H1 (cell line): ENCODE measurements around the gene NLRC3. TPM values are rescaled to one million over a fixed set of nuclear protein-coding genes. Genes with fewer than 3 reads are reported as not detected.

ENCODE experiments used
- CTCF ChIA-PET: fragments of 300-600 bp; sonication (Branson Sonifier 250); formaldehyde crosslinking; loops from one replicate; lab custom pipeline; 2021; ENCODE audit not compliant: partially characterized antibody; lab: Charles Lee
- POLR2A ChIA-PET: fragments of 300-600 bp; sonication (Branson Sonifier 250); formaldehyde crosslinking; loops from one replicate; lab custom pipeline; 2021; ENCODE audit warnings: inconsistent platforms; ENCODE audit not compliant: partially characterized antibody; lab: Charles Lee
- DNase-seq, 2 experiments: peaks; one replicate each; pipeline versions ENCODE4 v3.0.0 to v3.0.0-alpha.2; 2010 to 2022; ENCODE audit warnings: low spot score in 2 of 2, low read depth in 1 of 2, mixed read lengths in 1 of 2
- FAIRE-seq: peaks from 2 replicates; lab custom pipeline; 2011; peaks lifted over from hg19 to GRCh38; lab: Jason Lieb, UNC
- H2AFZ ChIP-seq: 2 replicates; pipeline ENCODE4 v1.8.1; 2012; ENCODE audit warnings: low read length, inconsistent platforms
- H2AK5ac ChIP-seq: 2 replicates; pipeline ENCODE4 v1.6.1; 2013; ENCODE audit warnings: low read depth, low read length
- H2BK120ac ChIP-seq: replicated peaks from 2 replicates; pipeline ENCODE3; 2013; ENCODE audit warnings: low read depth, low read length, inconsistent platforms
- H2BK12ac ChIP-seq: 2 replicates; pipeline ENCODE4 v1.6.1; 2013; ENCODE audit warnings: low read depth, low read length
- H2BK15ac ChIP-seq: 2 replicates; pipeline ENCODE4 v1.6.1; 2013; ENCODE audit warnings: low read length
- H2BK20ac ChIP-seq: 2 replicates; pipeline ENCODE4 v1.6.1; 2013; ENCODE audit warnings: low read length
- H2BK5ac ChIP-seq: 2 replicates; pipeline ENCODE4 v1.6.1; 2013; ENCODE audit warnings: low read depth, low read length
- H3K14ac ChIP-seq: 2 replicates; pipeline ENCODE4 v1.6.1; 2013; ENCODE audit warnings: inconsistent platforms; ENCODE audit not compliant: insufficient read length
- H3K18ac ChIP-seq: 2 replicates; pipeline ENCODE4 v1.6.1; 2013; ENCODE audit warnings: low read length; ENCODE audit errors: extremely low read depth
- H3K23ac ChIP-seq: 2 replicates; pipeline ENCODE4 v1.6.1; 2013; ENCODE audit warnings: inconsistent platforms; ENCODE audit not compliant: insufficient read length
- H3K23me2 ChIP-seq: 2 replicates; pipeline ENCODE4 v1.6.1; 2013; ENCODE audit warnings: low read depth, low read length
- H3K27ac ChIP-seq: 2 replicates; pipeline ENCODE4 v1.6.1; 2011; ENCODE audit warnings: low read depth, low read length, inconsistent platforms
- H3K27me3 ChIP-seq, 4 experiments: replicated peaks in 1 of 4; 1 replicate in 1 of 4; 2 replicates in 3 of 4; pipeline versions ENCODE4 v1.6.1 to v1.8.1; 2011 to 2013; ENCODE audit warnings: low read length in 3 of 4, mild to moderate bottlenecking in 3 of 4, inconsistent platforms in 2 of 4, mixed read lengths in 2 of 4, moderate library complexity in 1 of 4; ENCODE audit not compliant: control insufficient read depth in 3 of 4, insufficient read depth in 3 of 4; ENCODE audit errors: extremely low read depth in 1 of 4
- H3K36me3 ChIP-seq, 4 experiments: 2 replicates each; pipeline versions ENCODE4 v1.6.1 to v1.8.1; 2011 to 2013; ENCODE audit warnings: mild to moderate bottlenecking in 4 of 4, low read length in 3 of 4, moderate library complexity in 2 of 4, control low read depth in 1 of 4, inconsistent platforms in 1 of 4; ENCODE audit not compliant: insufficient read depth in 4 of 4, control insufficient read depth in 2 of 4
- H3K4ac ChIP-seq: replicated peaks from 2 replicates; pipeline ENCODE3; 2013; ENCODE audit warnings: low read length, low read depth, mixed read lengths, inconsistent platforms; ENCODE audit not compliant: insufficient read length
- H3K4me1 ChIP-seq, 4 experiments: replicated peaks in 1 of 4; 1 replicate in 1 of 4; 2 replicates in 3 of 4; pipeline versions ENCODE4 v1.6.1 to v1.8.1; 2011 to 2013; ENCODE audit warnings: low read length in 3 of 4, inconsistent platforms in 2 of 4, mixed read lengths in 1 of 4; ENCODE audit not compliant: insufficient read depth in 4 of 4, control insufficient read depth in 3 of 4
- H3K4me2 ChIP-seq, 2 experiments: 2 replicates each; pipeline versions ENCODE4 v1.6.1 to v1.8.1; 2011 to 2013; ENCODE audit warnings: low read depth in 2 of 2, low read length in 2 of 2, control low read depth in 1 of 2, inconsistent platforms in 1 of 2, mild to moderate bottlenecking in 1 of 2; ENCODE audit not compliant: insufficient read depth in 1 of 2
- H3K4me3 ChIP-seq, 4 experiments: fragments of 200-600, 300-600 bp in 1 of 4; sonication (generic), shearing (Covaris generic), sonication (Bioruptor Twin) in 1 of 4; 2 replicates each; pipeline versions ENCODE4 v1.5.1 to v1.8.1; 2011 to 2016; ENCODE audit warnings: low read length in 4 of 4, low read depth in 3 of 4, control low read depth in 2 of 4, inconsistent platforms in 2 of 4, mild to moderate bottlenecking in 2 of 4, mixed read lengths in 1 of 4, moderate library complexity in 1 of 4; ENCODE audit not compliant: insufficient read depth in 2 of 4; ENCODE audit errors: extremely low read depth in 1 of 4
- H3K56ac ChIP-seq: replicated peaks from 2 replicates; pipeline ENCODE3; 2013; ENCODE audit warnings: low read depth, mild to moderate bottlenecking, mixed read lengths, low read length, inconsistent platforms; ENCODE audit not compliant: insufficient read length
- H3K79me1 ChIP-seq: 2 replicates; pipeline ENCODE4 v1.6.1; 2013; ENCODE audit warnings: low read depth, low read length, control low read depth
- H3K79me2 ChIP-seq, 2 experiments: 2 replicates each; pipeline versions ENCODE4 v1.6.1 to v1.8.1; 2012 to 2013; ENCODE audit warnings: low read length in 2 of 2, mild to moderate bottlenecking in 2 of 2, inconsistent platforms in 1 of 2; ENCODE audit not compliant: insufficient read depth in 2 of 2, control insufficient read depth in 1 of 2
- H3K9ac ChIP-seq, 4 experiments: replicated peaks in 1 of 4; 1 replicate in 1 of 4; 2 replicates in 3 of 4; pipeline versions ENCODE4 v1.6.1 to v1.8.1; 2011 to 2013; ENCODE audit warnings: low read depth in 3 of 4, low read length in 3 of 4, control low read depth in 2 of 4, mild to moderate bottlenecking in 2 of 4, moderate library complexity in 2 of 4, inconsistent platforms in 1 of 4; ENCODE audit errors: extremely low read depth in 1 of 4
- H3K9me3 ChIP-seq, 2 experiments: 2 replicates each; pipeline versions ENCODE4 v1.6.1 to v1.8.1; 2012 to 2013; ENCODE audit warnings: mild to moderate bottlenecking in 2 of 2, moderate library complexity in 2 of 2, control low read depth in 1 of 2, inconsistent platforms in 1 of 2, low read depth in 1 of 2, low read length in 1 of 2, mixed read lengths in 1 of 2; ENCODE audit not compliant: insufficient read depth in 2 of 2
- H4K20me1 ChIP-seq, 2 experiments: replicated peaks in 1 of 2; 2 replicates each; pipeline versions ENCODE3 to v1.8.1; 2011 to 2013; ENCODE audit warnings: inconsistent platforms in 2 of 2, low read length in 2 of 2, mild to moderate bottlenecking in 1 of 2; ENCODE audit not compliant: insufficient read depth in 2 of 2, control insufficient read depth in 1 of 2
- H4K5ac ChIP-seq: 2 replicates; pipeline ENCODE4 v1.6.1; 2013; ENCODE audit warnings: low read length, low read depth, mixed read lengths, inconsistent platforms; ENCODE audit not compliant: insufficient read length
- H4K8ac ChIP-seq: 2 replicates; pipeline ENCODE4 v1.8.0; 2013; ENCODE audit warnings: mild to moderate bottlenecking, moderate library complexity, low read length, inconsistent platforms; ENCODE audit not compliant: insufficient read depth; ENCODE audit errors: extremely low read depth
- H4K91ac ChIP-seq: replicated peaks from 2 replicates; pipeline ENCODE3; 2013; ENCODE audit warnings: low read length, mixed read lengths, inconsistent platforms; ENCODE audit not compliant: insufficient read length
- NANOG ChIP-seq: IDR thresholded peaks from 2 replicates; pipeline ENCODE4 v1.6.1; 2011; ENCODE audit warnings: low read length, low read depth, mild to moderate bottlenecking, inconsistent platforms; ENCODE audit not compliant: insufficient read depth, poor library complexity, severe bottlenecking
- SAP30 ChIP-seq: fragments of 300-600 bp; sonication (generic); IDR thresholded peaks from 2 replicates; pipeline ENCODE4 v1.7.1; 2012; ENCODE audit warnings: low read length, moderate library complexity, mild to moderate bottlenecking, inconsistent platforms; ENCODE audit not compliant: insufficient read depth, insufficient replicate concordance
- ZNF274 ChIP-seq: IDR thresholded peaks from 2 replicates; pipeline ENCODE4 v1.7.0; 2012; ENCODE audit warnings: low read length, borderline replicate concordance; ENCODE audit errors: extremely low read depth
- WGBS, 2 experiments: shearing (Covaris generic) in 1 of 2; methylation state at CpG; one replicate each; pipeline versions ENCODE4 v1.1.6 to v1.1.7; 2013 to 2015; ENCODE audit warnings: low lambda C conversion rate in 2 of 2, mixed read lengths in 2 of 2, inconsistent platforms in 1 of 2, low coverage in 1 of 2, missing lambda C conversion rate in 1 of 2; ENCODE audit not compliant: insufficient replicate concordance in 2 of 2, insufficient coverage in 1 of 2, insufficient read length in 1 of 2; ENCODE audit errors: extremely low coverage in 1 of 2, missing lambda C conversion rate in 1 of 2; 5-methylcytosine and 5-hydroxymethylcytosine counted together
- polyA plus RNA-seq, 7 experiments: library from polyadenylated mRNA; depleted of rRNA in 3 of 7; stranded (reverse) in 5 of 7; unstranded in 2 of 7; fragments of >200 nt in 5 of 7; fragments of 200-250 nt in 2 of 7; gene quantifications; 1 replicate in 5 of 7; 2 replicates in 1 of 7; 4 replicates in 1 of 7; pipeline versions ENCODE4 v1.2.1 to v1.2.3, GENCODE V29; 2011 to 2013; ENCODE audit warnings: missing spikeins in 2 of 7, mixed read lengths in 2 of 7
- total RNA-seq: library from RNA; stranded (reverse); fragmentation: NEBNext Ultra II Directional; extraction: Animal tissue kit (Norgen Biotek cat#: 25700); gene quantifications from 2 replicates; pipeline ENCODE4 v1.2.1, GENCODE V29; 2021

NLRC3 gene
- total and polyA plus RNA-seq, 2 of the 8 experiments (the other 6 are each of a cell fraction or from before 2014, with no cell fraction given): 0.18 to 0.20 TPM

- H3K4ac ChIP-seq: no peak overlapping the region
- H3K27me3 ChIP-seq: no peaks in the 10 kb centered on the region
- H3K4me1 ChIP-seq: no peaks in the 10 kb centered on the region
- H3K56ac ChIP-seq: no peak overlapping the region
- POLR2A ChIA-PET: no interaction called here
- no peak overlapping the region for H2BK20ac ChIP-seq
- H3K23me2 ChIP-seq: no peaks in the 10 kb centered on the region
- WGBS, 2 experiments: 100% methylated on average over 2 of the region's 2 CpGs; no CpG with 5 or more reads in 1 of the 2 experiments
- H3K79me2 ChIP-seq: no peaks in the 10 kb centered on the region
- H3K14ac ChIP-seq: no peak overlapping the region
- H2BK5ac ChIP-seq: no peak overlapping the region
- no peak overlapping the region for H2BK120ac ChIP-seq
- H3K18ac ChIP-seq: no peak overlapping the region
- no peak overlapping the region for H3K27ac ChIP-seq
- H2BK12ac ChIP-seq: no peak overlapping the region
- CTCF ChIA-PET: interaction anchor here (0.6 to 3.5 kb wide), 5 partner anchors 9 to 183 kb away, joined by 3 to 15 read pairs (median 3); no protein-coding TSS in a partner anchor
- H3K9ac ChIP-seq: no peak overlapping the region
- FAIRE-seq (no peak), DNase-seq (no peak)
- H4K91ac ChIP-seq: no peak overlapping the region
- H3K4me3 ChIP-seq: no peak overlapping the region
- H3K79me1 ChIP-seq: no peaks in the 10 kb centered on the region
- H2AK5ac ChIP-seq: no peak overlapping the region
- no peak overlapping the region for H4K5ac ChIP-seq
- no peak overlapping the region for H3K4me2 ChIP-seq
- peaks cover 0 to 1% of the 10 kb centered on the region in 2 experiments for H4K20me1 ChIP-seq
- no peak overlapping the region for H4K8ac ChIP-seq
- H3K36me3 ChIP-seq: peaks cover 3 to 23% (median 12%) of the 10 kb centered on the region in 4 experiments; a peak in 7 of 8 replicates
- H3K23ac ChIP-seq: no peak overlapping the region
- H2BK15ac ChIP-seq: no peak overlapping the region
- no peaks in the 10 kb centered on the region for H3K9me3 ChIP-seq
- H2AFZ ChIP-seq: no peak overlapping the region
- TF ChIP-seq NANOG (no peak), SAP30 (no peak), ZNF274 (no peak)
Observed at GRCh38 chr16:3528406-3528805, 48.8 kb downstream of the NLRC3 start.
